ENCODE data around the gene NFIA. TPM values are rescaled to one million over a fixed set of nuclear protein-coding genes. Genes with fewer than 3 reads are reported as not detected.

The NFIA gene
- total and polyA plus RNA-seq, 10 of the 15 experiments (the other 5 are each of a cell fraction or from before 2014, with no cell fraction given) = 0.10 to 0.16 TPM; not detected in 8

GRCh38 chr1:61114178-61114870 lies 32.0 kb downstream of the NFIA start:
- 16% methylated on average over 3 of the region's 3 CpGs for WGBS (ENCODE audit: insufficient coverage, insufficient replicate concordance, low lambda C conversion rate, missing lambda C conversion rate)
- CTCF ChIA-PET = interaction anchor here (0.7 kb wide), 1 partner anchor 543 kb away, joined by 3 read pairs; no protein-coding TSS in a partner anchor
- no peaks in the 10 kb centered on the region for H3K27me3 ChIP-seq (replicated peaks in 1 of 2; ENCODE audit: control insufficient read depth in 2 of 2, insufficient read depth in 2 of 2, low read length in 1 of 2)
- H3K9ac ChIP-seq (ENCODE audit: control insufficient read depth, insufficient read depth, low read length) = no peak overlapping the region
- POLR2A ChIA-PET = no interaction called here
- intact Hi-C loops (cut with micrococcal nuclease; ENCODE audit: unreplicated experiment) = no loop called here
- BruUV-seq (replicated peaks) = no TSS peak
- no peaks in the 10 kb centered on the region for H3K9me3 ChIP-seq (replicated peaks; ENCODE audit: control insufficient read depth, insufficient read depth, low read length)
- no peak overlapping the region for H3K4me3 ChIP-seq
- no peak for FAIRE-seq
- no peak for DNase-seq (ENCODE audit: low read depth, low spot score)
- H3K27ac ChIP-seq (ENCODE audit: control insufficient read depth, insufficient read depth) = no peak overlapping the region
- RAD21 ChIA-PET (ENCODE audit: unreplicated experiment) = no interaction called here
- H4K20me1 ChIP-seq (ENCODE audit: control insufficient read depth, insufficient read depth) = no peaks in the 10 kb centered on the region; the same call in 1 of the 2 replicates
- H3K4me1 ChIP-seq (ENCODE audit: control insufficient read depth, insufficient read depth, low read length) = no peaks in the 10 kb centered on the region
- in situ Hi-C loops (cut with MboI) = no loop called here
- no peak overlapping the region for H3K4me2 ChIP-seq (ENCODE audit: control insufficient read depth, insufficient read depth)
- no peaks in the 10 kb centered on the region for H3K79me2 ChIP-seq (ENCODE audit: control insufficient read depth, insufficient read depth, low read length)
- no peaks in the 10 kb centered on the region for H3K36me3 ChIP-seq (ENCODE audit: control insufficient read depth in 2 of 2, insufficient read depth in 2 of 2, low read length in 1 of 2)
- SMC1A ChIA-PET (ENCODE audit: uncharacterized antibody, unreplicated experiment) = no interaction called here
- no peak overlapping the region for H2AFZ ChIP-seq (ENCODE audit: control insufficient read depth, low read depth, low read length)
- ATAC-seq = no peak
- TF ChIP-seq NR2C2 (IDR thresholded peaks at IDR 0.05; ENCODE audit: borderline replicate concordance, control insufficient read depth, insufficient read length, low read depth) (no peak), ZZZ3 (IDR thresholded peaks at IDR 0.05; ENCODE audit: control insufficient read depth, insufficient read length, low read depth) (no peak), BACH1 (IDR thresholded peaks at IDR 0.05; ENCODE audit: borderline replicate concordance) (no peak), SRF (IDR thresholded peaks at IDR 0.05; ENCODE audit: low read depth in 2 of 2, low read length in 2 of 2) (no peak), PKNOX1 (IDR thresholded peaks at IDR 0.05) (no peak), KLF5 (IDR thresholded peaks at IDR 0.05; ENCODE audit: partially characterized antibody) (no peak), RB1 (IDR thresholded peaks at IDR 0.05; ENCODE audit: borderline replicate concordance) (no peak), NBN (IDR thresholded peaks at IDR 0.05) (no peak), MEF2A (IDR thresholded peaks at IDR 0.05; ENCODE audit: insufficient read depth, low read depth, low read length) (no peak), ZNF622 (IDR thresholded peaks at IDR 0.05) (no peak), TCF3 (IDR thresholded peaks at IDR 0.05; ENCODE audit: borderline replicate concordance, insufficient read depth, low read depth, low read length) (no peak), JUND (IDR thresholded peaks at IDR 0.05; ENCODE audit: low read depth, low read length) (no peak), SMARCA5 (IDR thresholded peaks at IDR 0.05) (no peak), MEF2B (IDR thresholded peaks at IDR 0.05; ENCODE audit: partially characterized antibody, poor library complexity, severe bottlenecking) (no peak), IKZF1 (conservative IDR thresholded peaks at IDR 0.05) (no peak)
- TF ChIP-seq, protein P1, sequence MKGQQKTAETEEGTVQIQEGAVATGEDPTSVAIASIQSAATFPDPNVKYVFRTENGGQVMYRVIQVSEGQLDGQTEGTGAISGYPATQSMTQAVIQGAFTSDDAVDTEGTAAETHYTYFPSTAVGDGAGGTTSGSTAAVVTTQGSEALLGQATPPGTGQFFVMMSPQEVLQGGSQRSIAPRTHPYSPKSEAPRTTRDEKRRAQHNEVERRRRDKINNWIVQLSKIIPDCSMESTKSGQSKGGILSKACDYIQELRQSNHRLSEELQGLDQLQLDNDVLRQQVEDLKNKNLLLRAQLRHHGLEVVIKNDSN (IDR thresholded peaks at IDR 0.05; ENCODE audit: borderline replicate concordance, extremely low read length, insufficient read depth, low read depth, low read length) = no peak
- TF ChIP-seq, protein P2, sequence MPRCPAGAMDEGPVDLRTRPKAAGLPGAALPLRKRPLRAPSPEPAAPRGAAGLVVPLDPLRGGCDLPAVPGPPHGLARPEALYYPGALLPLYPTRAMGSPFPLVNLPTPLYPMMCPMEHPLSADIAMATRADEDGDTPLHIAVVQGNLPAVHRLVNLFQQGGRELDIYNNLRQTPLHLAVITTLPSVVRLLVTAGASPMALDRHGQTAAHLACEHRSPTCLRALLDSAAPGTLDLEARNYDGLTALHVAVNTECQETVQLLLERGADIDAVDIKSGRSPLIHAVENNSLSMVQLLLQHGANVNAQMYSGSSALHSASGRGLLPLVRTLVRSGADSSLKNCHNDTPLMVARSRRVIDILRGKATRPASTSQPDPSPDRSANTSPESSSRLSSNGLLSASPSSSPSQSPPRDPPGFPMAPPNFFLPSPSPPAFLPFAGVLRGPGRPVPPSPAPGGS (IDR thresholded peaks at IDR 0.05; ENCODE audit: borderline replicate concordance, insufficient read depth, low read depth, low read length, poor library complexity, severe bottlenecking) = no peak
- TF ChIP-seq, protein P3, sequence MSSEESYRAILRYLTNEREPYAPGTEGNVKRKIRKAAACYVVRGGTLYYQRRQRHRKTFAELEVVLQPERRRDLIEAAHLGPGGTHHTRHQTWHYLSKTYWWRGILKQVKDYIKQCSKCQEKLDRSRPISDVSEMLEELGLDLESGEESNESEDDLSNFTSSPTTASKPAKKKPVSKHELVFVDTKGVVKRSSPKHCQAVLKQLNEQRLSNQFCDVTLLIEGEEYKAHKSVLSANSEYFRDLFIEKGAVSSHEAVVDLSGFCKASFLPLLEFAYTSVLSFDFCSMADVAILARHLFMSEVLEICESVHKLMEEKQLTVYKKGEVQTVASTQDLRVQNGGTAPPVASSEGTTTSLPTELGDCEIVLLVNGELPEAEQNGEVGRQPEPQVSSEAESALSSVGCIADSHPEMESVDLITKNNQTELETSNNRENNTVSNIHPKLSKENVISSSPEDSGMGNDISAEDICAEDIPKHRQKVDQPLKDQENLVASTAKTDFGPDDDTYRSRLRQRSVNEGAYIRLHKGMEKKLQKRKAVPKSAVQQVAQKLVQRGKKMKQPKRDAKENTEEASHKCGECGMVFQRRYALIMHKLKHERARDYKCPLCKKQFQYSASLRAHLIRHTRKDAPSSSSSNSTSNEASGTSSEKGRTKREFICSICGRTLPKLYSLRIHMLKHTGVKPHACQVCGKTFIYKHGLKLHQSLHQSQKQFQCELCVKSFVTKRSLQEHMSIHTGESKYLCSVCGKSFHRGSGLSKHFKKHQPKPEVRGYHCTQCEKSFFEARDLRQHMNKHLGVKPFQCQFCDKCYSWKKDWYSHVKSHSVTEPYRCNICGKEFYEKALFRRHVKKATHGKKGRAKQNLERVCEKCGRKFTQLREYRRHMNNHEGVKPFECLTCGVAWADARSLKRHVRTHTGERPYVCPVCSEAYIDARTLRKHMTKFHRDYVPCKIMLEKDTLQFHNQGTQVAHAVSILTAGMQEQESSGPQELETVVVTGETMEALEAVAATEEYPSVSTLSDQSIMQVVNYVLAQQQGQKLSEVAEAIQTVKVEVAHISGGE (CRISPR knock-in tag; IDR thresholded peaks at IDR 0.05) = no peak

All from GM12878 (cell line).